Ascending aorta (tissue), 2 donors: ENCODE results near the gene RNF40. TPM values are rescaled to one million over a fixed set of nuclear protein-coding genes. Genes with fewer than 3 reads are reported as not detected.

Experiments used
- DNase-seq, 2 donors: peaks; one replicate each; pipeline ENCODE4 v3.0.0-alpha.2; 2019; ENCODE audit warnings: low spot score in 2 of 2
- H3K27ac ChIP-seq, 2 donors: fragments of 200-600 bp; sonication (generic); one replicate each; pipeline ENCODE4 v1.5.1; 2016 to 2017; ENCODE audit warnings: mild to moderate bottlenecking in 1 of 2
- H3K27me3 ChIP-seq: fragments of 200-600 bp; sonication (generic); one replicate; pipeline ENCODE4 v1.5.1; 2017
- H3K36me3 ChIP-seq, 2 donors: fragments of 200-600 bp; sonication (generic); one replicate each; pipeline ENCODE4 v1.5.1; 2016
- H3K4me1 ChIP-seq, 2 donors: fragments of 200-600 bp; sonication (generic); one replicate each; pipeline ENCODE4 v1.5.1; 2016 to 2017; ENCODE audit warnings: mild to moderate bottlenecking in 1 of 2
- H3K4me3 ChIP-seq, 2 donors: fragments of 200-600 bp; sonication (generic); one replicate each; pipeline ENCODE4 v1.5.1; 2016 to 2017; ENCODE audit warnings: mild to moderate bottlenecking in 1 of 2
- H3K9me3 ChIP-seq, 2 donors: fragments of 200-600 bp; sonication (generic); one replicate each; pipeline ENCODE4 v1.5.1; 2016
- intact Hi-C: fragments of 100-400 bp; cut with DNase I; formaldehyde crosslinking; loops from one replicate; pipeline ENCODE4 v1.15.1; 2023
- total RNA-seq: library from RNA; depleted of rRNA; stranded (reverse); fragments of >200 nt; gene quantifications from one replicate; pipeline ENCODE4 v1.1.0, GENCODE V29; 2016
- TF ChIP-seq, protein P1 (sequence below), 3 experiments: fragments of 200-600 bp in 2 of 3; fragments of 450-650 bp in 1 of 3; sonication (generic) in 2 of 3; IDR thresholded peaks; one replicate each; pipeline ENCODE4 v1.5.1; 2016 to 2019; ENCODE audit warnings: antibody characterized with exemption in 3 of 3, mild to moderate bottlenecking in 1 of 3, moderate library complexity in 1 of 3

The RNF40 gene
- total RNA-seq, 1 donor from 2014 or later = 66.3 TPM

DNA sequence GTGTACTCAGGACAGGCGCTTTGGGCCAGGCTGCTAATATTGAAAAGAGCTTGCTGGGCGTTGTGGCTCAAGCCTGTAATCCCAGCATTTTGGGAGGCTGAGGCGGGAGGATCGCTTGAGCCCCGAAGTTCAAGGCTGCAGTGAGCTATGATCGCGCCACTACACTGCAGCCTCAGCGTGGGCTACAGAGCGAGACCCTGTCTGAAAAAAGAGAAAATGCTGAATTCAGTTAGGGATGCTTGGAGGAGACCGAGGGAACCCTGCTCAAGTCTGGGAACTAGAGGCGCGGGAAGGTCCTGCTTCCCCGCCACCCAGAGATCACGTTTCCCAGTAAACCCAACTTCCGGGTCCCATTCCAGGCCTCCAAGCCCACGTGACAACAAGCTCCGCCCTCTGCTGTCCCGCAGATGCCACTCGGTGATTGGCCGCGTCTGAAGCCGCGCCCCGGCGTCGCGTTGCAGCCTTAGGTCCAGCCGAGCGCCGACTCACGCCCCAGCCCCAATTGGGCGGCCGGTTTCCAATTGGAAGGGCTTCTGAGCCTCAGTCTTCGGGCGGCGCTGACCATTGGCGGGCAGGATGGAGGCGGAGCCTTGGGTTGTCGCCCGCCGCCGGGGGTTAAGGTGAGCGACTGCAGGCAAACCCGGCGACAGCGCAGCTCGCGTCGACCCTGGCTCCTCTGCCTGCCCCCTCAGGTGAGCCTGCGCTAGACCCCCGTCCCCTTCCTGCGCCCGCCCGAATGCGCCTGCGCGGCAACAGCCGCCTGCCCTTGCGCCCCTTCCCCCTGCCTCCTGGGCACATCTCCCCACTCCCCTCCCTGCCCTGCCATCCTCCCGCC, 14.1 kb upstream of the RNF40 start, which contains the start of gene PHKG2:
Gene PHKG2, plus strand, starts transcription at position 627 of the 835 bp plus-strand sequence. CDS start 396 bp downstream, outside the sequence.
- peak within 1 kb of the TSS; percentile 87 for H3K27ac ChIP-seq
- intact Hi-C loops = loop anchor here (1.0 to 5.0 kb wide), 3 partner anchors 14 to 91 kb away; partner anchors contain the start of genes CFAP119, FBRS, RNF40 and SRCAP

DNA sequence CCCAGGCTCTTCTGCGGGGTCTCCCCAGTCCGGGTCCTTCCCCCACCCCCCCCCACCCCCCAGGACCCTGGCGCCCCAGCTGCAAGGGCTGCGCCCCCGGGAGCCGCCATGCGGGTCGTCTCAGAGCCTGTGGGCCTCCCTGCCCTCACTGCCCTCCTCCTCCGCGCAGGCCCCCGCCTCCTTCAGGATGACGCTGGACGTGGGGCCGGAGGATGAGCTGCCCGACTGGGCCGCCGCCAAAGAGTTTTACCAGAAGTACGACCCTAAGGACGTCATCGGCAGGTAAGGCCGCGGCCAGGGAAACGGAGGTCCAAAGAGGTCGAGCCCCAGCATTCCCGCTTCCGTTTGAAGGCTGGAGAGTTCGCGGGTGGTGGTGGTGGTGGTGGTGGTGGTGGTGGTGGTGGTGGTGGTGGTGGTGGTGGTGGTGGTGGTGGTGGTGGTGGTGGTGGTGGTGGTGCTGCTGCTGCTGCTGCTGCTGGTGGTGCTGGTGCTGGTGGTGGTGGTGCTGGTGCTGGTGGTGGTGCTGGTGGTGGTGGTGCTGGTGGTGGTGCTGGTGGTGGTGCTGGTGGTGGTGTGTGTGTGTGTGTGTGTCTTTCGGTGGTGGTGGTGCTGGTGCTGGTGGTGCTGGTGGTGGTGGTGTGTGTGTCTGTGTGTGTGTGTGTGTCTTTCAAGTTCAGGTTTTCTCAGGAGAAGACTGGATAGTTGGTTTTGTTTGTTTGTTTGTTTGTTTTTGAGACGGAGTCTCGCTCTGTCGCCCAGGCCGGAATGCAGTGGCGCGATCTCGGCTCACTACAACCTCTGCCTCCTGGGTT, 13.3 kb upstream of the RNF40 start:
- Histone ChIP-seq H3K36me3 (peaks cover 17 to 28% of the 10 kb centered on the region in 2 donors), H3K4me3 (peak overlapping the region; percentile 84 to 99), H3K27ac (peak overlapping the region; percentile 69 to 83), H3K9me3 (no peaks in the 10 kb centered on the region), H3K4me1 (peaks cover 7 to 8% of the 10 kb centered on the region in 2 donors), H3K27me3 (no peaks in the 10 kb centered on the region)
- intact Hi-C loops = loop anchor here (1.0 to 5.0 kb wide), 3 partner anchors 13 to 92 kb away; partner anchors contain the start of genes CFAP119, FBRS, RNF40 and SRCAP
- TF ChIP-seq, protein P1, sequence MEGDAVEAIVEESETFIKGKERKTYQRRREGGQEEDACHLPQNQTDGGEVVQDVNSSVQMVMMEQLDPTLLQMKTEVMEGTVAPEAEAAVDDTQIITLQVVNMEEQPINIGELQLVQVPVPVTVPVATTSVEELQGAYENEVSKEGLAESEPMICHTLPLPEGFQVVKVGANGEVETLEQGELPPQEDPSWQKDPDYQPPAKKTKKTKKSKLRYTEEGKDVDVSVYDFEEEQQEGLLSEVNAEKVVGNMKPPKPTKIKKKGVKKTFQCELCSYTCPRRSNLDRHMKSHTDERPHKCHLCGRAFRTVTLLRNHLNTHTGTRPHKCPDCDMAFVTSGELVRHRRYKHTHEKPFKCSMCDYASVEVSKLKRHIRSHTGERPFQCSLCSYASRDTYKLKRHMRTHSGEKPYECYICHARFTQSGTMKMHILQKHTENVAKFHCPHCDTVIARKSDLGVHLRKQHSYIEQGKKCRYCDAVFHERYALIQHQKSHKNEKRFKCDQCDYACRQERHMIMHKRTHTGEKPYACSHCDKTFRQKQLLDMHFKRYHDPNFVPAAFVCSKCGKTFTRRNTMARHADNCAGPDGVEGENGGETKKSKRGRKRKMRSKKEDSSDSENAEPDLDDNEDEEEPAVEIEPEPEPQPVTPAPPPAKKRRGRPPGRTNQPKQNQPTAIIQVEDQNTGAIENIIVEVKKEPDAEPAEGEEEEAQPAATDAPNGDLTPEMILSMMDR (IDR thresholded peaks at IDR 0.05) = no peak
- no peak for DNase-seq

More for the DNA sequence above, 14.1 kb upstream of the RNF40 start, which contains the start of gene PHKG2:
- peak; percentile 97 to 99 for DNase-seq
- Histone ChIP-seq H3K4me3 (peak within 1 kb of the TSS; percentile 84 to 99), H3K9me3 (no peaks in the 10 kb centered on the region), H3K36me3 (peaks cover 17 to 23% of the 10 kb centered on the region in 2 donors), H3K27me3 (no peaks in the 10 kb centered on the region), H3K4me1 (peaks cover 7 to 8% of the 10 kb centered on the region in 2 donors)
- TF ChIP-seq, protein P1 (IDR thresholded peaks at IDR 0.05) = no peak

DNA sequence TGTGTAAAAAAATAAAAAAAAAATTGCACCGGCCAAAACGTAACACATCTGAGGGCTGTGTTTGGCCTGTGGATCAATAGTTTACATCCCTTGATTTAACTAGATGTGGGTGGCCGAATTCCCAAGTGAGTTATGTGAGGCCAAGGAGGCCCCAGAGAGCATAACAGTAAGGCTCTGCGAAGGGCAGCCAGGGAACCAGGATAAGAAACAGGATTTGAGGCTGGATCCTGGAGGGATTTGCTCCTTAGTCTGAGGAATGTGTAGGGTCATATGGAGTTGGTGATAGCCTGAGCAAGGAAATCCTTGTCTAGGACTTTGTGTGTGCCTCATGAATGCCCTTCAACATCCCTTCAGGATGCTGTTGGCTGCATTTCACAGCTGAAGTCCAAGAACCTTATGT, 11.9 kb upstream of the RNF40 start:
- intact Hi-C loops = no loop called here
- no peak for DNase-seq
- no peak overlapping the region for H3K4me3 ChIP-seq
- peaks cover 9 to 34% of the 10 kb centered on the region in 2 donors for H3K36me3 ChIP-seq
- no peaks in the 10 kb centered on the region for H3K27me3 ChIP-seq
- H3K9me3 ChIP-seq = no peaks in the 10 kb centered on the region
- H3K27ac ChIP-seq = no peak overlapping the region
- H3K4me1 ChIP-seq = peaks cover 7 to 8% of the 10 kb centered on the region in 2 donors
- TF ChIP-seq, protein P1 (IDR thresholded peaks at IDR 0.05) = no peak

DNA sequence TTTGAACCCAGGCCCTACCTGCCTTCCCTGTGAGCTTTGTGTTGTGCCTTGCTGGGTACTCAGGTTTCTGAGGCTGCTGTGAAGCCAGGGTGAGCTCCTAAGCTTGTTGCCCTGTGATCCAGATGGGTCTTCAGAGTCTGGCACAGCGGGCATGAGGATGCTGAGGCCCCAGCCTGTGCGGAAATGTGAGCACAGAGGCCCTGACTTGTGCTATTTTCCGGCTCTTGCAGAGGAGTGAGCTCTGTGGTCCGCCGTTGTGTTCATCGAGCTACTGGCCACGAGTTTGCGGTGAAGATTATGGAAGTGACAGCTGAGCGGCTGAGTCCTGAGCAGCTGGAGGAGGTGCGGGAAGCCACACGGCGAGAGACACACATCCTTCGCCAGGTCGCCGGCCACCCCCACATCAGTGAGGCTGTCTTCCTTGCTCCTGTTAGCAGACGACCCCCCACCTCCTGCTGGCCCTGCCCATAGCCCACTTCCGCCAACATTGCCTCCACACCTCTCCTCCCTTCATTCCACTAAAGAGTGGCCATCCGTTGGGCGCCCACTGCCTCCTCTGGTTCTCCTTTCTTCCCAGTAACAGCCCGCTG, 11.2 kb upstream of the RNF40 start:
- no peaks in the 10 kb centered on the region for H3K9me3 ChIP-seq
- H3K4me1 ChIP-seq = peaks cover 7 to 8% of the 10 kb centered on the region in 2 donors
- no peaks in the 10 kb centered on the region for H3K27me3 ChIP-seq
- H3K36me3 ChIP-seq = peaks cover 9 to 37% of the 10 kb centered on the region in 2 donors
- no peak overlapping the region for H3K27ac ChIP-seq
- no peak overlapping the region for H3K4me3 ChIP-seq
- intact Hi-C loops = no loop called here
- no peak for DNase-seq
- TF ChIP-seq, protein P1 (IDR thresholded peaks at IDR 0.05) = no peak

DNA sequence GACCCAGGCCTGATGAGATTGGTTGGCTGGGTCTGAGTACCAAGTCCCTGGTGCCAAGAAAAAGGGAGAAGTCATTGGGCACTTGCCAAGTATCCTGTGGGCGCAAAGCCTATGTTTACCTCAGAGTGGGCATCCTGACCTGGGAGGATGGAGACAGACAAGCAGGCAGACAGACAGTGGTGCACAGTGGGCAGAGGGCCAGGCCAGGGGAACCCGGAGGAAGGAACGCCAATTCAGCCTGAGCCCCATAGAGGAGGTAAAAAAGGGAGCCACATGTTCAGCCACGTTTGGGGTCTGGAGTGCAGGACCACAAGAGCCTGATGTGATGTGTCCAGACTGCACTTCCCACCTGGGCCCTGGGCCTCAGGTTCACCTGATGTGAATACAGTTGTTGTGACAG, 8.5 kb upstream of the RNF40 start:
- Histone ChIP-seq H3K9me3 (no peaks in the 10 kb centered on the region), H3K4me1 (no peaks in the 10 kb centered on the region), H3K27ac (no peak overlapping the region), H3K4me3 (no peak overlapping the region), H3K27me3 (no peaks in the 10 kb centered on the region), H3K36me3 (peaks cover 15 to 49% of the 10 kb centered on the region in 2 donors)
- intact Hi-C loops = no loop called here
- peak in 1 of 2 donors; percentile 56 for DNase-seq
- TF ChIP-seq, protein P1 (IDR thresholded peaks at IDR 0.05) = no peak
